Endometrium (tissue), 2 donors: Measurements from ENCODE around the gene LPO.

Experiments
- FAIRE-seq: peaks from 2 replicates; lab custom pipeline; 2012; peaks lifted over from hg19 to GRCh38; lab: Jason Lieb, UNC
- donor health status: control.
- donor health status: control.

The LPO gene

GRCh38 chr17:58238147-58238634 lies at the start of gene LPO:
TSS of gene LPO (plus strand) at chr17:58238584. CDS start at chr17:58242980, 4,396 bp downstream.
- no peak for FAIRE-seq

GRCh38 chr17:58189436-58190146 lies 48.8 kb upstream of the LPO start:
- no peak for FAIRE-seq

GRCh38 chr17:58191241-58191896 lies 47.0 kb upstream of the LPO start:
- FAIRE-seq: no peak

- FAIRE-seq: no peak
These were observed 45.8 kb upstream of the LPO start, which contains the start of gene EPX for GRCh38 chr17:58192612-58193011. TSS of gene EPX (plus strand) at chr17:58192726. CDS start at chr17:58192847, 121 bp downstream.

- FAIRE-seq: no peak
These were observed 44.6 kb upstream of the LPO start for GRCh38 chr17:58193641-58194255.

- no peak for FAIRE-seq
These were observed 42.8 kb upstream of the LPO start for GRCh38 chr17:58195518-58196123.

GRCh38 chr17:58196610-58197009 lies 41.8 kb upstream of the LPO start:
- no peak for FAIRE-seq

GRCh38 chr17:58200024-58200633 lies 38.3 kb upstream of the LPO start:
- FAIRE-seq: no peak

GRCh38 chr17:58202859-58203258 lies 35.5 kb upstream of the LPO start:
- FAIRE-seq: no peak

- no peak for FAIRE-seq
These were observed 33.6 kb upstream of the LPO start for GRCh38 chr17:58204796-58205195.

- FAIRE-seq: no peak
These were observed 32.4 kb upstream of the LPO start for GRCh38 chr17:58205936-58206335.

- FAIRE-seq: no peak
These were observed 30.9 kb upstream of the LPO start for GRCh38 chr17:58207451-58207850.

GRCh38 chr17:58208344-58208743 lies 30.0 kb upstream of the LPO start:
- FAIRE-seq: no peak

GRCh38 chr17:58210922-58211321 lies 27.5 kb upstream of the LPO start:
- FAIRE-seq: no peak

GRCh38 chr17:58215685-58216084 lies 22.7 kb upstream of the LPO start:
- FAIRE-seq: no peak

- FAIRE-seq: no peak
These were observed 20.6 kb upstream of the LPO start for GRCh38 chr17:58217766-58218165.

- no peak for FAIRE-seq
These were observed 19.2 kb upstream of the LPO start, which contains the start of gene MKS1 for GRCh38 chr17:58219007-58219788. TSS of gene MKS1 (minus strand) at chr17:58219255. CDS start at chr17:58219230, 25 bp downstream.

- FAIRE-seq: no peak
These were observed 18.6 kb upstream of the LPO start for GRCh38 chr17:58219789-58220183.

GRCh38 chr17:58224315-58224714 lies 14.1 kb upstream of the LPO start:
- FAIRE-seq: no peak

- FAIRE-seq: no peak
These were observed 10.7 kb upstream of the LPO start for GRCh38 chr17:58227733-58228132.

GRCh38 chr17:58228679-58229078 lies 9.7 kb upstream of the LPO start:
- FAIRE-seq: no peak
